GM12865 (cell line): Measurements from ENCODE around the gene KCNJ18.
"Not testable (repeated sequence)": the region's sequence is repeated elsewhere in the genome, so short reads cannot be mapped to it uniquely, and the experiment has no call there.

ENCODE experiments used
- DNase-seq: peaks from one replicate; pipeline ENCODE4 v3.0.0; 2010; ENCODE audit warnings: low read depth
- H3K4me3 ChIP-seq: 2 replicates; pipeline ENCODE4 v1.5.1; 2011; ENCODE audit warnings: mild to moderate bottlenecking, low read depth, low read length, control low read depth

The KCNJ18 gene

GRCh38 chr17:21691883-21692703, at the start of gene KCNJ18:
KCNJ18 (plus strand) TSS chr17:21692523; CDS start chr17:21702787, 10,264 bp downstream.
- not testable (repeated sequence) for H3K4me3 ChIP-seq, DNase-seq

GRCh38 chr17:21648125-21648524, 44.2 kb upstream of the KCNJ18 start:
- not testable (repeated sequence) for H3K4me3 ChIP-seq, DNase-seq

DNA sequence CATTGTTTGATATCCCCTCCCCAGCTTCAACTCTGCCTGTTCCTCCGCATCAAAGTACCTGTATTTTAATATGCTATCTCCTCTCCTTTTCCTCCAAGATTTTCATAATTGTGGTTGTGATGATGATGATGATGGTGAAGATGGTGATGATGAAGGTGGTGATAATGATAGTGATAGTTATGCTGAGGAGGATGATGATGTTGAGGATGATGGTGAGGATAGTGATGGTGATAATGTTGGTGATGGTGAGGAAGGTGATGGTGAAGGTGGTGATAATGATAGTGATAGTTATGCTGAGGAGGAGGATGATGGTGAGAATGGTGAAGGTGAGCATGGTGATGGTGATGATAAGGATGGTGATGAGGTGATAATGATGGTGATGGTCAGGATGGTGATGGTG, 42.3 kb upstream of the KCNJ18 start:
- H3K4me3 ChIP-seq, DNase-seq: not testable (repeated sequence)

- DNase-seq = not testable (repeated sequence)
Observed at GRCh38 chr17:21652049-21652448, 40.3 kb upstream of the KCNJ18 start.

GRCh38 chr17:21653211-21653610, 39.1 kb upstream of the KCNJ18 start:
- H3K4me3 ChIP-seq, DNase-seq: not testable (repeated sequence)

More at GRCh38 chr17:21652049-21652448, 40.3 kb upstream of the KCNJ18 start:
- not testable (repeated sequence) for H3K4me3 ChIP-seq

GRCh38 chr17:21656518-21657309, 35.6 kb upstream of the KCNJ18 start:
- not testable (repeated sequence) for H3K4me3 ChIP-seq, DNase-seq

GRCh38 chr17:21659635-21660034, 32.7 kb upstream of the KCNJ18 start:
- not testable (repeated sequence) for DNase-seq, H3K4me3 ChIP-seq

DNA sequence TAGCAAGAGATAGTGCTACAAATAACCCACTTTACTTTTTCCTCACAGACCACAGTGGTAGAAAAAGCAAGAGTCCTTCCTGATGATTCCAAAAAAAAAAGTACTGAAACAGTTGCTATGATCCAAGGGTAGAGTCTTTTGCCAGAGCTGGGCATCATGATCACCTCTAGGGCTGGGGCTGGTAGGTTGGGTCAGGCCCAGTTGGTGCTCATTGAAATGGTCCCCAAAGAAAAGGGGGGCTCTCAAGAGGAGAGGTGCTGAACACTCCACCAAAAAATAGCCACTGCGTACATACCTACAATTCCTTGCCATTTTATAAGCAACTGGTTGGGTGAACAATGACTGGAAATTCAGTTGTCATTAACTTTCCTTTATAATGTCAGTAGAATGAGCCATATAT, 30.9 kb upstream of the KCNJ18 start:
- DNase-seq, H3K4me3 ChIP-seq: not testable (repeated sequence)

GRCh38 chr17:21663166-21663565, 29.2 kb upstream of the KCNJ18 start:
- DNase-seq, H3K4me3 ChIP-seq: not testable (repeated sequence)

GRCh38 chr17:21663614-21664474, 28.5 kb upstream of the KCNJ18 start:
- not testable (repeated sequence) for H3K4me3 ChIP-seq, DNase-seq

GRCh38 chr17:21665171-21665570, 27.2 kb upstream of the KCNJ18 start:
- not testable (repeated sequence) for H3K4me3 ChIP-seq, DNase-seq

DNA sequence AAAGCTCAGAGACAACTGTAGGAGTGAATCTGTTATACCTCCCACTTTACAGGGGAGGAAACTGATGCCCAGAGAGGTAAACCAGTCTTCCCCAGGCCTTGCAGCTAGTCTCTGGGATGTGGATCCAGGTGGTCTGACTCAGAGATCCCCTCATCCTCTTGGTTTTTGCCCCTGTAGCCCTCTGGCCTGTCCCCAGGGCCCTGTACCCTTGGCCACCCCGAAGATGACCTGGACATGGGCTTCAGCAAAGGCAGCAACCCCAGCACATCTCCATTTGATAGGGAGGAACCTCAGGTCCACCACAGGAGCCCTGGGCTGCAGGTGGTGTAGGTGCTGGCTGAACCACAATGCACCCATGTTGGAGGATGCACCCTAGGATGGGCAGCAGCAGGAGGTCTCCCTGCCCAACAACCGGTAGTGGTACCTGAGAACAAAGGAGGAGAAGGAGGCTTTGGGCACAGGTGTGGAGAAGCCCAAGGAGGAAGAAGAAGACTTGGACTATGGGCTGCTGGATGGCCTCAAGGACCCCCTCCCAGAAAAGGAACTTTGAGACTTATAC, 26.3 kb upstream of the KCNJ18 start:
- DNase-seq, H3K4me3 ChIP-seq: not testable (repeated sequence)

DNA sequence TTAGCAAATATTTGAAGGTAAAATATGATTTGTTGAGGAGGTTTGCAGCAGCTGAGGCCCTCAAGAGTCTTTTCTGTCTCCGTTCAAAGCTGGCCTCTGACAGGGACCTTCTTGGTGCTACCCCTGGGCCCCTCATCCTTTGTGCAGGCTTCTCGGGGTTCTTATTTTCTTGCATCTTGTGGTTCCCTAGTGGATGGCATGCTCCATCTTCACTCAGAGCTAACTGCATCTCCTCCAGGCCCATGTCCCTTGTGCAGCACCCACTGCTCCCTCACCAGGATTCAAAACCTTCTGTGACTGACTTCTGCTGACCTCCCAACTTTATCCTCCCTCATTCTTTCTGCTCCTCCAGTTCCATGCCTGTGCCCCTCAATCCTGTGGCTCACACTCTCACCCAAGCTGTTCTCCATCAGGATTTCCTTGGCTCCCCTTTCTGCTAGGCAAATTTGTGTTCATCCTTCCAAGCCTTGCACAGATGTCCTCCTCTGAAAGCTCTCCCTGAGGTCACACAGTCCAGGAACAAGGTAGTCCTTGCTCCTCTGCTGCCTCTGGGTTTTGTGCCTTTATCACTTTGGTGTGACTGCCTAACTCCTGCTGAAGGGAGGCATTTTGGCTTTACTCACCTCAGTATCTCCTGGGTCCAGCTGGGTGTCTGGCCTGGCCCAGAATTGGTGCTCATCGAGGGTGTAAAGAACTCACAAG, 25.5 kb upstream of the KCNJ18 start:
- DNase-seq, H3K4me3 ChIP-seq: not testable (repeated sequence)

DNA sequence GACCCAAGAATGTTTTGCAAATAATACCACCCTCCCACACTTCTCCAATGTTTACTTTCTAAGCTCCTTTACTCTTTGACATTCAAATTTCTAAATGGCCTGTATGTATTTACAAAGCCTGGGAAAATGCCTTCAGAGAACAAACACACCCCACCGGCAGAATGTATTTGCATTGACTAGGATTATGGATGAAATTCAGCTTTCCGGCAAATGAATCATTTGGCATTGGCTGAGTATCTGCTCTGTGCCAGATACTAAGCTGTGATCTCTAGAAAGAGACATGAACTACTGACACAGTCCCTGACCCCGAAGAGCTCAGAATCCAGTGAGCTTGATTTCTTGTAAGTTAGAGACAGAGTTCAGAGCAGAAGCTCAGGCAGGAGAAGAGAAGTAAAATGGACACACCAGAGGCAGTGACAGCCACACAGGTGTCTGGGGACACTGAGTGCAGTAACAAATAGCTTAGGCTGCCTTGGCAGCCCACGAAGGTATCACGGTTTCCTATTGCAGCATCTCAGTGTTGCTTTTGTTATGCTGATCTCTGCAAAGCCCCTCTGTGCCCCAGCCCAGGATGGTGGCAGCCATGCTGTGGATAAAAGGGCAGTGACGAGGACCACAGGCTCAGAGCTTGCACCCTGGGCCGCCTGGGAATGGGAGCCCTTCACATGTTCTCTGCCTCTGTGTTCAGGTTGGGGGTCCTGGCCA, 24.8 kb upstream of the KCNJ18 start:
- not testable (repeated sequence) for H3K4me3 ChIP-seq, DNase-seq

- H3K4me3 ChIP-seq, DNase-seq: not testable (repeated sequence)
Observed at GRCh38 chr17:21668118-21668488, 24.2 kb upstream of the KCNJ18 start.

GRCh38 chr17:21668746-21669508, 23.4 kb upstream of the KCNJ18 start:
- DNase-seq, H3K4me3 ChIP-seq: not testable (repeated sequence)
